SK-N-SH (cell line): ENCODE data around the gene P2RX1. TPM values are rescaled to one million over a fixed set of nuclear protein-coding genes. Genes with fewer than 3 reads are reported as not detected.
A peak's percentile ranks its signal among the peaks of the same experiment; 100 is the strongest.

Experiments
- CTCF ChIA-PET: fragments of 300-600, 350-600 bp; formaldehyde crosslinking; extraction: SDS; loops from one replicate; lab custom pipeline; 2021; lab: Yijun Ruan, JAX
- POLR2A ChIA-PET: fragments of 350-600 bp; sonication (Branson Sonifier 250); formaldehyde crosslinking; extraction: SDS; loops from one replicate; lab custom pipeline; 2020; ENCODE audit warnings: antibody characterized with exemption, inconsistent platforms; lab: Yijun Ruan, JAX
- DNase-seq: peaks from one replicate; pipeline ENCODE4 v3.0.0; 2012
- H2AFZ ChIP-seq: fragments of 200-600 bp; sonication (generic); 2 replicates; pipeline ENCODE4 v1.8.1; 2016; ENCODE audit warnings: antibody characterized with exemption, mild to moderate bottlenecking, low read depth
- H3F3A ChIP-seq: fragments of 200-600 bp; sonication (generic); replicated peaks from 2 replicates; pipeline ENCODE3; 2016; ENCODE audit warnings: antibody characterized with exemption, mild to moderate bottlenecking; ENCODE audit not compliant: insufficient read depth
- H3K27ac ChIP-seq, 2 experiments: fragments of 200-500 bp in 1 of 2; fragments of 200-600 bp in 1 of 2; sonication (Bioruptor generic) in 1 of 2; sonication (generic), shearing (Covaris generic) in 1 of 2; 2 replicates each; pipeline versions ENCODE4 v1.5.1 to v1.6.1; 2014 to 2016; ENCODE audit warnings: low read depth in 2 of 2, inconsistent platforms in 1 of 2, low read length in 1 of 2, mild to moderate bottlenecking in 1 of 2, mixed read lengths in 1 of 2
- H3K27me3 ChIP-seq: fragments of 200-600 bp; sonication (generic), shearing (Covaris generic); 2 replicates; pipeline ENCODE4 v1.6.1; 2016; ENCODE audit warnings: mixed run types; ENCODE audit not compliant: insufficient read depth
- H3K36me3 ChIP-seq, 2 experiments: fragments of 200-500 bp in 1 of 2; fragments of 200-600 bp in 1 of 2; sonication (Bioruptor generic) in 1 of 2; sonication (generic) in 1 of 2; replicated peaks in 1 of 2; 2 replicates each; pipeline versions ENCODE3 to v1.5.1; 2014 to 2016; ENCODE audit warnings: low read length in 1 of 2, mild to moderate bottlenecking in 1 of 2; ENCODE audit not compliant: insufficient read depth in 2 of 2, control insufficient read depth in 1 of 2
- H3K4me1 ChIP-seq, 2 experiments: fragments of 200-500 bp in 1 of 2; fragments of 200-600 bp in 1 of 2; sonication (Bioruptor generic) in 1 of 2; sonication (generic), shearing (Covaris generic) in 1 of 2; 2 replicates each; pipeline versions ENCODE4 v1.5.1 to v1.6.1; 2014 to 2016; ENCODE audit warnings: low read depth in 1 of 2, low read length in 1 of 2, mixed run types in 1 of 2; ENCODE audit not compliant: insufficient read depth in 2 of 2, control insufficient read depth in 1 of 2
- H3K4me2 ChIP-seq: fragments of 200-600 bp; sonication (generic), shearing (Covaris generic); 2 replicates; pipeline ENCODE4 v1.6.1; 2017; ENCODE audit warnings: mixed run types
- H3K4me3 ChIP-seq, 2 experiments: fragments of 200-500 bp in 1 of 2; fragments of 200-600 bp in 1 of 2; sonication (Bioruptor generic) in 1 of 2; sonication (generic), shearing (Covaris generic) in 1 of 2; 2 replicates each; pipeline versions ENCODE4 v1.5.1 to v1.8.1; 2014 to 2016; ENCODE audit warnings: low read depth in 2 of 2, inconsistent platforms in 1 of 2, low read length in 1 of 2, mild to moderate bottlenecking in 1 of 2, mixed read lengths in 1 of 2, moderate library complexity in 1 of 2
- H3K79me2 ChIP-seq: fragments of 200-600 bp; sonication (generic); 2 replicates; pipeline ENCODE4 v1.8.1; 2017; ENCODE audit warnings: mild to moderate bottlenecking; ENCODE audit not compliant: insufficient read depth
- H3K9ac ChIP-seq: fragments of 200-600 bp; sonication (generic); 2 replicates; pipeline ENCODE4 v1.6.1; 2017; ENCODE audit warnings: mixed run types
- H3K9me2 ChIP-seq: fragments of 200-600 bp; sonication (generic); 2 replicates; pipeline ENCODE4 v1.6.1; 2017; ENCODE audit warnings: mixed run types
- H3K9me3 ChIP-seq: fragments of 200-600 bp; sonication (generic); 2 replicates; pipeline ENCODE4 v1.6.1; 2017; ENCODE audit warnings: mixed run types, mild to moderate bottlenecking, moderate library complexity
- H4K20me1 ChIP-seq: fragments of 200-600 bp; sonication (generic); 2 replicates; pipeline ENCODE4 v1.6.1; 2017; ENCODE audit warnings: mild to moderate bottlenecking, mixed run types; ENCODE audit not compliant: insufficient read depth
- ELF1 ChIP-seq: IDR thresholded peaks from 2 replicates; pipeline ENCODE4 v1.4.0; 2012
- FOXJ3 ChIP-seq: sonication (generic); formaldehyde crosslinking; IDR thresholded peaks from 2 replicates; pipeline ENCODE4 v1.5.1; 2020; ENCODE audit warnings: mild to moderate bottlenecking, missing genetic modification reagents
- GABPA ChIP-seq: IDR thresholded peaks from 2 replicates; pipeline ENCODE4 v1.4.0; 2012; ENCODE audit warnings: low read depth, mild to moderate bottlenecking
- GATA2 ChIP-seq: sonication (generic); formaldehyde crosslinking; IDR thresholded peaks from 2 replicates; pipeline ENCODE4 v1.5.0; 2020; ENCODE audit warnings: mild to moderate bottlenecking, missing genetic modification reagents
- JUND ChIP-seq: IDR thresholded peaks from 2 replicates; pipeline ENCODE4 v1.4.0; 2012
- NFIC ChIP-seq: IDR thresholded peaks from 2 replicates; pipeline ENCODE4 v1.4.0; 2012; ENCODE audit warnings: borderline replicate concordance
- POLR2AphosphoS5 ChIP-seq: IDR thresholded peaks from 2 replicates; pipeline ENCODE4 v1.6.1; 2012; ENCODE audit warnings: low read depth, low read length
- RAD21 ChIP-seq: IDR thresholded peaks from 2 replicates; pipeline ENCODE4 v1.6.1; 2012; ENCODE audit warnings: mild to moderate bottlenecking, low read length
- REST ChIP-seq: IDR thresholded peaks from 2 replicates; pipeline ENCODE4 v1.6.1; 2012; ENCODE audit warnings: mild to moderate bottlenecking, low read depth, low read length, moderate library complexity
- RFX5 ChIP-seq: IDR thresholded peaks from 2 replicates; pipeline ENCODE4 v1.6.1; 2012; ENCODE audit warnings: mild to moderate bottlenecking, improper control_type of control experiment, low read length
- TEAD4 ChIP-seq: IDR thresholded peaks from 2 replicates; pipeline ENCODE4 v1.4.0; 2012; ENCODE audit warnings: mild to moderate bottlenecking, borderline replicate concordance; ENCODE audit not compliant: insufficient read depth
- YY1 ChIP-seq: IDR thresholded peaks from 2 replicates; pipeline ENCODE4 v1.4.0; 2012; ENCODE audit warnings: low read depth, mild to moderate bottlenecking
- WGBS: methylation state at CpG from one replicate; pipeline ENCODE4 v1.1.6; 2017; ENCODE audit warnings: low lambda C conversion rate; 5-methylcytosine and 5-hydroxymethylcytosine counted together
- polyA plus RNA-seq, 3 experiments: library from polyadenylated mRNA; depleted of rRNA; stranded (reverse); fragments of >200 nt; gene quantifications; 2 replicates each; pipeline ENCODE4 v1.2.3, GENCODE V29; 2012

P2RX1 gene
- polyA plus RNA-seq, 1 of the 3 experiments (the other 2 are of a cell fraction) = not detected

- H3K27ac ChIP-seq = no peak overlapping the region
- peak; percentile 69 for DNase-seq
- no peak overlapping the region for H3K4me2 ChIP-seq
- no peaks in the 10 kb centered on the region for H3F3A ChIP-seq
- POLR2A ChIA-PET = no interaction called here
- H3K79me2 ChIP-seq = no peaks in the 10 kb centered on the region
- no peak for TF ChIP-seq YY1
- TF ChIP-seq FOXJ3 = no peak
- TF ChIP-seq JUND = no peak
- TF ChIP-seq, all 33 proteins: peak for 0
- Histone ChIP-seq H3K9ac (no peak overlapping the region), H3K4me3 (no peak overlapping the region), H3K27me3 (no peaks in the 10 kb centered on the region), H3K4me1 (peaks cover 0 to 12% of the 10 kb centered on the region in 2 experiments; a peak in 1 of 4 replicates), H2AFZ (no peak overlapping the region), H4K20me1 (no peaks in the 10 kb centered on the region), H3K9me2 (no peaks in the 10 kb centered on the region), H3K36me3 (no peaks in the 10 kb centered on the region), H3K9me3 (no peaks in the 10 kb centered on the region)
- 63% methylated on average over 7 of the region's 15 CpGs for WGBS
- CTCF ChIA-PET = interaction anchor here (7.7 kb wide), 1 partner anchor 14 kb away, joined by 54 read pairs; no protein-coding TSS in a partner anchor
Measured at GRCh38 chr17:3927628-3928340, 11.5 kb upstream of the P2RX1 start.

GRCh38 chr17:3926860-3927627 lies 10.8 kb upstream of the P2RX1 start:
- Histone ChIP-seq H3K4me2 (no peak overlapping the region), H3K27me3 (no peaks in the 10 kb centered on the region), H3K9me2 (no peaks in the 10 kb centered on the region), H3K9me3 (no peaks in the 10 kb centered on the region), H3K79me2 (no peaks in the 10 kb centered on the region), H3F3A (no peaks in the 10 kb centered on the region), H3K4me1 (peaks cover 0 to 12% of the 10 kb centered on the region in 2 experiments; a peak in 1 of 4 replicates), H4K20me1 (no peaks in the 10 kb centered on the region), H3K9ac (no peak overlapping the region), H3K36me3 (no peaks in the 10 kb centered on the region), H3K4me3 (no peak overlapping the region), H2AFZ (no peak overlapping the region), H3K27ac (no peak overlapping the region)
- POLR2A ChIA-PET = no interaction called here
- CTCF ChIA-PET = interaction anchor here (7.7 kb wide), 1 partner anchor 13 kb away, joined by 54 read pairs; no protein-coding TSS in a partner anchor
- DNase-seq = no peak
- 89% methylated on average over 11 of the region's 16 CpGs for WGBS
- no peak for TF ChIP-seq FOXJ3
- TF ChIP-seq GATA2 (CRISPR knock-in tag) = no peak
- TF ChIP-seq REST = no peak
- TF ChIP-seq POLR2AphosphoS5 = no peak
- TF ChIP-seq GABPA = no peak
- TF ChIP-seq ELF1 = no peak
- no peak for TF ChIP-seq NFIC
- no peak for TF ChIP-seq TEAD4
- TF ChIP-seq RAD21 = no peak
- TF ChIP-seq RFX5 = no peak
